H1 (cell line): ENCODE results near the gene PFN2. TPM values are rescaled to one million over a fixed set of nuclear protein-coding genes. Genes with fewer than 3 reads are reported as not detected.

ENCODE experiments used
- CTCF ChIA-PET: fragments of 300-600 bp; sonication (Branson Sonifier 250); formaldehyde crosslinking; loops from one replicate; lab custom pipeline; 2021; ENCODE audit not compliant: partially characterized antibody; lab: Charles Lee
- POLR2A ChIA-PET: fragments of 300-600 bp; sonication (Branson Sonifier 250); formaldehyde crosslinking; loops from one replicate; lab custom pipeline; 2021; ENCODE audit warnings: inconsistent platforms; ENCODE audit not compliant: partially characterized antibody; lab: Charles Lee
- DNase-seq, 2 experiments: peaks; one replicate each; pipeline versions ENCODE4 v3.0.0 to v3.0.0-alpha.2; 2010 to 2022; ENCODE audit warnings: low spot score in 2 of 2, low read depth in 1 of 2, mixed read lengths in 1 of 2
- FAIRE-seq: peaks from 2 replicates; lab custom pipeline; 2011; peaks lifted over from hg19 to GRCh38; lab: Jason Lieb, UNC
- H2AFZ ChIP-seq: 2 replicates; pipeline ENCODE4 v1.8.1; 2012; ENCODE audit warnings: low read length, inconsistent platforms
- H2AK5ac ChIP-seq: 2 replicates; pipeline ENCODE4 v1.6.1; 2013; ENCODE audit warnings: low read depth, low read length
- H2BK120ac ChIP-seq: replicated peaks from 2 replicates; pipeline ENCODE3; 2013; ENCODE audit warnings: low read depth, low read length, inconsistent platforms
- H2BK12ac ChIP-seq: 2 replicates; pipeline ENCODE4 v1.6.1; 2013; ENCODE audit warnings: low read depth, low read length
- H2BK15ac ChIP-seq: 2 replicates; pipeline ENCODE4 v1.6.1; 2013; ENCODE audit warnings: low read length
- H2BK20ac ChIP-seq: 2 replicates; pipeline ENCODE4 v1.6.1; 2013; ENCODE audit warnings: low read length
- H2BK5ac ChIP-seq: 2 replicates; pipeline ENCODE4 v1.6.1; 2013; ENCODE audit warnings: low read depth, low read length
- H3K14ac ChIP-seq: 2 replicates; pipeline ENCODE4 v1.6.1; 2013; ENCODE audit warnings: inconsistent platforms; ENCODE audit not compliant: insufficient read length
- H3K18ac ChIP-seq: 2 replicates; pipeline ENCODE4 v1.6.1; 2013; ENCODE audit warnings: low read length; ENCODE audit errors: extremely low read depth
- H3K23ac ChIP-seq: 2 replicates; pipeline ENCODE4 v1.6.1; 2013; ENCODE audit warnings: inconsistent platforms; ENCODE audit not compliant: insufficient read length
- H3K23me2 ChIP-seq: 2 replicates; pipeline ENCODE4 v1.6.1; 2013; ENCODE audit warnings: low read depth, low read length
- H3K27ac ChIP-seq: 2 replicates; pipeline ENCODE4 v1.6.1; 2011; ENCODE audit warnings: low read depth, low read length, inconsistent platforms
- H3K27me3 ChIP-seq, 4 experiments: replicated peaks in 1 of 4; 1 replicate in 1 of 4; 2 replicates in 3 of 4; pipeline versions ENCODE4 v1.6.1 to v1.8.1; 2011 to 2013; ENCODE audit warnings: low read length in 3 of 4, mild to moderate bottlenecking in 3 of 4, inconsistent platforms in 2 of 4, mixed read lengths in 2 of 4, moderate library complexity in 1 of 4; ENCODE audit not compliant: control insufficient read depth in 3 of 4, insufficient read depth in 3 of 4; ENCODE audit errors: extremely low read depth in 1 of 4
- H3K36me3 ChIP-seq, 4 experiments: 2 replicates each; pipeline versions ENCODE4 v1.6.1 to v1.8.1; 2011 to 2013; ENCODE audit warnings: mild to moderate bottlenecking in 4 of 4, low read length in 3 of 4, moderate library complexity in 2 of 4, control low read depth in 1 of 4, inconsistent platforms in 1 of 4; ENCODE audit not compliant: insufficient read depth in 4 of 4, control insufficient read depth in 2 of 4
- H3K4ac ChIP-seq: replicated peaks from 2 replicates; pipeline ENCODE3; 2013; ENCODE audit warnings: low read length, low read depth, mixed read lengths, inconsistent platforms; ENCODE audit not compliant: insufficient read length
- H3K4me1 ChIP-seq, 4 experiments: replicated peaks in 1 of 4; 1 replicate in 1 of 4; 2 replicates in 3 of 4; pipeline versions ENCODE4 v1.6.1 to v1.8.1; 2011 to 2013; ENCODE audit warnings: low read length in 3 of 4, inconsistent platforms in 2 of 4, mixed read lengths in 1 of 4; ENCODE audit not compliant: insufficient read depth in 4 of 4, control insufficient read depth in 3 of 4
- H3K4me2 ChIP-seq, 2 experiments: 2 replicates each; pipeline versions ENCODE4 v1.6.1 to v1.8.1; 2011 to 2013; ENCODE audit warnings: low read depth in 2 of 2, low read length in 2 of 2, control low read depth in 1 of 2, inconsistent platforms in 1 of 2, mild to moderate bottlenecking in 1 of 2; ENCODE audit not compliant: insufficient read depth in 1 of 2
- H3K4me3 ChIP-seq, 4 experiments: fragments of 200-600, 300-600 bp in 1 of 4; sonication (generic), shearing (Covaris generic), sonication (Bioruptor Twin) in 1 of 4; 2 replicates each; pipeline versions ENCODE4 v1.5.1 to v1.8.1; 2011 to 2016; ENCODE audit warnings: low read length in 4 of 4, low read depth in 3 of 4, control low read depth in 2 of 4, inconsistent platforms in 2 of 4, mild to moderate bottlenecking in 2 of 4, mixed read lengths in 1 of 4, moderate library complexity in 1 of 4; ENCODE audit not compliant: insufficient read depth in 2 of 4; ENCODE audit errors: extremely low read depth in 1 of 4
- H3K56ac ChIP-seq: replicated peaks from 2 replicates; pipeline ENCODE3; 2013; ENCODE audit warnings: low read depth, mild to moderate bottlenecking, mixed read lengths, low read length, inconsistent platforms; ENCODE audit not compliant: insufficient read length
- H3K79me1 ChIP-seq: 2 replicates; pipeline ENCODE4 v1.6.1; 2013; ENCODE audit warnings: low read depth, low read length, control low read depth
- H3K79me2 ChIP-seq, 2 experiments: 2 replicates each; pipeline versions ENCODE4 v1.6.1 to v1.8.1; 2012 to 2013; ENCODE audit warnings: low read length in 2 of 2, mild to moderate bottlenecking in 2 of 2, inconsistent platforms in 1 of 2; ENCODE audit not compliant: insufficient read depth in 2 of 2, control insufficient read depth in 1 of 2
- H3K9ac ChIP-seq, 4 experiments: replicated peaks in 1 of 4; 1 replicate in 1 of 4; 2 replicates in 3 of 4; pipeline versions ENCODE4 v1.6.1 to v1.8.1; 2011 to 2013; ENCODE audit warnings: low read depth in 3 of 4, low read length in 3 of 4, control low read depth in 2 of 4, mild to moderate bottlenecking in 2 of 4, moderate library complexity in 2 of 4, inconsistent platforms in 1 of 4; ENCODE audit errors: extremely low read depth in 1 of 4
- H3K9me3 ChIP-seq, 2 experiments: 2 replicates each; pipeline versions ENCODE4 v1.6.1 to v1.8.1; 2012 to 2013; ENCODE audit warnings: mild to moderate bottlenecking in 2 of 2, moderate library complexity in 2 of 2, control low read depth in 1 of 2, inconsistent platforms in 1 of 2, low read depth in 1 of 2, low read length in 1 of 2, mixed read lengths in 1 of 2; ENCODE audit not compliant: insufficient read depth in 2 of 2
- H4K20me1 ChIP-seq, 2 experiments: replicated peaks in 1 of 2; 2 replicates each; pipeline versions ENCODE3 to v1.8.1; 2011 to 2013; ENCODE audit warnings: inconsistent platforms in 2 of 2, low read length in 2 of 2, mild to moderate bottlenecking in 1 of 2; ENCODE audit not compliant: insufficient read depth in 2 of 2, control insufficient read depth in 1 of 2
- H4K5ac ChIP-seq: 2 replicates; pipeline ENCODE4 v1.6.1; 2013; ENCODE audit warnings: low read length, low read depth, mixed read lengths, inconsistent platforms; ENCODE audit not compliant: insufficient read length
- H4K8ac ChIP-seq: 2 replicates; pipeline ENCODE4 v1.8.0; 2013; ENCODE audit warnings: mild to moderate bottlenecking, moderate library complexity, low read length, inconsistent platforms; ENCODE audit not compliant: insufficient read depth; ENCODE audit errors: extremely low read depth
- H4K91ac ChIP-seq: replicated peaks from 2 replicates; pipeline ENCODE3; 2013; ENCODE audit warnings: low read length, mixed read lengths, inconsistent platforms; ENCODE audit not compliant: insufficient read length
- BCL11A ChIP-seq, 2 experiments: IDR thresholded peaks; one replicate each; pipeline ENCODE4 v1.6.1; 2011; ENCODE audit warnings: low read depth in 2 of 2, low read length in 2 of 2, mild to moderate bottlenecking in 2 of 2
- CTBP2 ChIP-seq: IDR thresholded peaks from 2 replicates; pipeline ENCODE4 v1.7.0; 2011; ENCODE audit warnings: borderline replicate concordance, mild to moderate bottlenecking, moderate library complexity, mixed read lengths, low read length; ENCODE audit not compliant: insufficient read depth, insufficient read length
- JUND ChIP-seq: IDR thresholded peaks from 2 replicates; pipeline ENCODE4 v1.6.1; 2011; ENCODE audit warnings: mild to moderate bottlenecking, improper control_type of control experiment, low read length
- KDM1A ChIP-seq: fragments of 200-600, 300-600 bp; sonication (generic); IDR thresholded peaks from 2 replicates; pipeline ENCODE4 v1.7.1; 2016; ENCODE audit warnings: mild to moderate bottlenecking, low read length, borderline replicate concordance
- PHF8 ChIP-seq: fragments of 200-600 bp; sonication (generic); conservative IDR thresholded peaks from 2 replicates; pipeline ENCODE4 v1.7.1; 2012; ENCODE audit warnings: low read depth, mild to moderate bottlenecking, inconsistent platforms, low read length, moderate library complexity
- POLR2A ChIP-seq, 2 experiments: IDR thresholded peaks; 1 replicate in 1 of 2; 2 replicates in 1 of 2; pipeline ENCODE4 v1.6.1; 2011; ENCODE audit warnings: low read depth in 2 of 2, low read length in 2 of 2, mild to moderate bottlenecking in 2 of 2; ENCODE audit errors: control extremely low read depth in 1 of 2
- SAP30 ChIP-seq: fragments of 300-600 bp; sonication (generic); IDR thresholded peaks from 2 replicates; pipeline ENCODE4 v1.7.1; 2012; ENCODE audit warnings: low read length, moderate library complexity, mild to moderate bottlenecking, inconsistent platforms; ENCODE audit not compliant: insufficient read depth, insufficient replicate concordance
- WGBS, 2 experiments: shearing (Covaris generic) in 1 of 2; methylation state at CpG; one replicate each; pipeline versions ENCODE4 v1.1.6 to v1.1.7; 2013 to 2015; ENCODE audit warnings: low lambda C conversion rate in 2 of 2, mixed read lengths in 2 of 2, inconsistent platforms in 1 of 2, low coverage in 1 of 2, missing lambda C conversion rate in 1 of 2; ENCODE audit not compliant: insufficient replicate concordance in 2 of 2, insufficient coverage in 1 of 2, insufficient read length in 1 of 2; ENCODE audit errors: extremely low coverage in 1 of 2, missing lambda C conversion rate in 1 of 2; 5-methylcytosine and 5-hydroxymethylcytosine counted together
- polyA plus RNA-seq, 7 experiments: library from polyadenylated mRNA; depleted of rRNA in 3 of 7; stranded (reverse) in 5 of 7; unstranded in 2 of 7; fragments of >200 nt in 5 of 7; fragments of 200-250 nt in 2 of 7; gene quantifications; 1 replicate in 5 of 7; 2 replicates in 1 of 7; 4 replicates in 1 of 7; pipeline versions ENCODE4 v1.2.1 to v1.2.3, GENCODE V29; 2011 to 2013; ENCODE audit warnings: missing spikeins in 2 of 7, mixed read lengths in 2 of 7
- total RNA-seq: library from RNA; stranded (reverse); fragmentation: NEBNext Ultra II Directional; extraction: Animal tissue kit (Norgen Biotek cat#: 25700); gene quantifications from 2 replicates; pipeline ENCODE4 v1.2.1, GENCODE V29; 2021
- TF ChIP-seq, protein P1 (sequence below): IDR thresholded peaks from 2 replicates; pipeline ENCODE4 v1.6.1; 2012; ENCODE audit warnings: inconsistent platforms
- TF ChIP-seq, protein P2 (sequence below), 3 experiments: IDR thresholded peaks; 1 replicate in 2 of 3; 2 replicates in 1 of 3; pipeline versions ENCODE4 v1.5.1 to v1.6.1; 2011; ENCODE audit warnings: low read length in 3 of 3, mild to moderate bottlenecking in 3 of 3, inconsistent platforms in 2 of 3, low read depth in 1 of 3, moderate library complexity in 1 of 3; ENCODE audit not compliant: insufficient read depth in 1 of 3; ENCODE audit errors: control extremely low read depth in 1 of 3

PFN2 gene
- total and polyA plus RNA-seq, 2 of the 8 experiments (the other 6 are each of a cell fraction or from before 2014, with no cell fraction given) = 175 to 311 TPM

DNA sequence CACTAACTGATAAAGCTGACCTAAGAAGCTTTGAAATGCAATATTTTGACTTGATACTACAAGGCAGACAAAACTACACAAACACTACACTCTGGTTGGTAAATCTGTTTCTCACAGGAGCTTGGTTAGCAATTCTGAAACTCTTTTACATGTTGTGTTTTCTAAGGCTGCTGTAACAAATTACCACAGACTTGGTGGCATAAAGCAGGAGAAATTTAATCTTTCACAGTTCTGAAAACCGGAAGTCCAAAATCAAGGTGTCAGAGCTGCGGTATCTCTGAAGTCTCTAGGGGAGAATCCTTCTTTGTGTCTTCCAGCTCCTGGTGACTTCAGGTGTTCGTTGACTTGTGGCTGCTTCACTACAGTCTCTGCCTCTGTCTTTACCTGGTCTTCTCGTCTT, 12.9 kb upstream of the PFN2 start:
- Histone ChIP-seq H2AFZ (no peak overlapping the region), H2BK20ac (no peak overlapping the region), H3K79me2 (no peaks in the 10 kb centered on the region), H4K91ac (no peak overlapping the region), H2AK5ac (no peak overlapping the region), H3K4me2 (no peak overlapping the region), H2BK120ac (no peak overlapping the region), H3K79me1 (no peaks in the 10 kb centered on the region), H3K36me3 (no peaks in the 10 kb centered on the region), H3K4me1 (no peaks in the 10 kb centered on the region), H4K20me1 (no peaks in the 10 kb centered on the region), H3K27me3 (no peaks in the 10 kb centered on the region), H3K4ac (no peak overlapping the region), H3K14ac (no peak overlapping the region), H2BK12ac (no peak overlapping the region), H3K9ac (no peak overlapping the region), H4K5ac (no peak overlapping the region), H3K27ac (no peak overlapping the region), H2BK5ac (no peak overlapping the region), H3K18ac (no peak overlapping the region), H4K8ac (no peak overlapping the region), H3K23me2 (no peaks in the 10 kb centered on the region), H3K9me3 (no peaks in the 10 kb centered on the region), H3K56ac (no peak overlapping the region), H2BK15ac (no peak overlapping the region), H3K4me3 (no peak overlapping the region), H3K23ac (no peak overlapping the region)
- DNase-seq (no peak), FAIRE-seq (no peak)
- ChIA-PET CTCF (interaction anchor here (0.6 to 1.9 kb wide), 9 partner anchors 14 to 233 kb away, joined by 3 to 7 read pairs (median 4); no protein-coding TSS in a partner anchor), POLR2A (interaction anchor here (0.8 kb wide), 1 partner anchor 15 kb away, joined by 3 read pairs; no protein-coding TSS in a partner anchor)
- 88% methylated on average over 4 of the region's 4 CpGs; no CpG with 5 or more reads in 1 of the 2 experiments for WGBS, 2 experiments
- TF ChIP-seq POLR2A (IDR thresholded peaks at IDR 0.05; ENCODE audit: control extremely low read depth in 1 of 2, low read depth in 2 of 2, low read length in 2 of 2) = no peak
- TF ChIP-seq JUND = no peak
- TF ChIP-seq, protein P1, sequence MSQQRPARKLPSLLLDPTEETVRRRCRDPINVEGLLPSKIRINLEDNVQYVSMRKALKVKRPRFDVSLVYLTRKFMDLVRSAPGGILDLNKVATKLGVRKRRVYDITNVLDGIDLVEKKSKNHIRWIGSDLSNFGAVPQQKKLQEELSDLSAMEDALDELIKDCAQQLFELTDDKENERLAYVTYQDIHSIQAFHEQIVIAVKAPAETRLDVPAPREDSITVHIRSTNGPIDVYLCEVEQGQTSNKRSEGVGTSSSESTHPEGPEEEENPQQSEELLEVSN = no peak
- TF ChIP-seq, protein P2, sequence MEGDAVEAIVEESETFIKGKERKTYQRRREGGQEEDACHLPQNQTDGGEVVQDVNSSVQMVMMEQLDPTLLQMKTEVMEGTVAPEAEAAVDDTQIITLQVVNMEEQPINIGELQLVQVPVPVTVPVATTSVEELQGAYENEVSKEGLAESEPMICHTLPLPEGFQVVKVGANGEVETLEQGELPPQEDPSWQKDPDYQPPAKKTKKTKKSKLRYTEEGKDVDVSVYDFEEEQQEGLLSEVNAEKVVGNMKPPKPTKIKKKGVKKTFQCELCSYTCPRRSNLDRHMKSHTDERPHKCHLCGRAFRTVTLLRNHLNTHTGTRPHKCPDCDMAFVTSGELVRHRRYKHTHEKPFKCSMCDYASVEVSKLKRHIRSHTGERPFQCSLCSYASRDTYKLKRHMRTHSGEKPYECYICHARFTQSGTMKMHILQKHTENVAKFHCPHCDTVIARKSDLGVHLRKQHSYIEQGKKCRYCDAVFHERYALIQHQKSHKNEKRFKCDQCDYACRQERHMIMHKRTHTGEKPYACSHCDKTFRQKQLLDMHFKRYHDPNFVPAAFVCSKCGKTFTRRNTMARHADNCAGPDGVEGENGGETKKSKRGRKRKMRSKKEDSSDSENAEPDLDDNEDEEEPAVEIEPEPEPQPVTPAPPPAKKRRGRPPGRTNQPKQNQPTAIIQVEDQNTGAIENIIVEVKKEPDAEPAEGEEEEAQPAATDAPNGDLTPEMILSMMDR (IDR thresholded peaks at IDR 0.05; ENCODE audit: control extremely low read depth in 1 of 3, insufficient read depth in 1 of 3, low read depth in 1 of 3, low read length in 3 of 3) = no peak
- no peak for TF ChIP-seq SAP30
- no peak for TF ChIP-seq KDM1A
- no peak for TF ChIP-seq CTBP2
- TF ChIP-seq PHF8 = no peak
- no peak for TF ChIP-seq BCL11A (IDR thresholded peaks at IDR 0.05; ENCODE audit: low read depth in 2 of 2, low read length in 2 of 2)
